T47D (cell line): ENCODE results near the gene NSG2.

Experiments used
- DNase-seq, 2 experiments: peaks; one replicate each; pipeline versions ENCODE4 v3.0.0 to v3.0.0-alpha.2; 2011 to 2012; ENCODE audit warnings: low read depth in 1 of 2, low spot score in 1 of 2
- JUND ChIP-seq: IDR thresholded peaks from 2 replicates; pipeline ENCODE4 v1.6.1; 2012; ENCODE audit warnings: low read depth
- in situ Hi-C: cut with HindIII; loops from 2 replicates; pipeline ENCODE4 v1.10.0; 2016; ENCODE audit warnings: low sequenced_read_pairs, low pct_unique_long_range_greater_than_20kb

NSG2 gene

DNA sequence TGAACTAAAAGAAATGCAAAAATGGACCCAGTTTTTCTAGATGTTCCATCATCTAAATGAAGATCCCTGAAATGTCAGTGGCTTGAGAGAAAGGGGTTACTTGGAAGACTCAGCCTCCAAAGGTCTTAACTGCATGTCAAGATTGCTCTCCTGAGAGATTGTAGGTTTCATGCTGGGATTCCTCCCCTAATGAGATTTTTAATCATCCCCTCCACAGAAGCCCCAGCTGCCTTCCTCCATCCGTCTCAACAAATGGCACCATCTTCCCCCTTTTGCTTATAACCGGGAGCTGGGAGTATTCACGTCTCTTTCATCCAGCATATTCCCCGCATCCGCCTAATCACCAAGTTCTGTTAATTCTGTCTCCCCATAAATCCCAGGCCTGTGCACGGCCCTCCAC is 104.5 kb downstream of the NSG2 start:
- no peak for DNase-seq
- in situ Hi-C loops, result no loop called here
- TF ChIP-seq JUND, result no peak

DNA sequence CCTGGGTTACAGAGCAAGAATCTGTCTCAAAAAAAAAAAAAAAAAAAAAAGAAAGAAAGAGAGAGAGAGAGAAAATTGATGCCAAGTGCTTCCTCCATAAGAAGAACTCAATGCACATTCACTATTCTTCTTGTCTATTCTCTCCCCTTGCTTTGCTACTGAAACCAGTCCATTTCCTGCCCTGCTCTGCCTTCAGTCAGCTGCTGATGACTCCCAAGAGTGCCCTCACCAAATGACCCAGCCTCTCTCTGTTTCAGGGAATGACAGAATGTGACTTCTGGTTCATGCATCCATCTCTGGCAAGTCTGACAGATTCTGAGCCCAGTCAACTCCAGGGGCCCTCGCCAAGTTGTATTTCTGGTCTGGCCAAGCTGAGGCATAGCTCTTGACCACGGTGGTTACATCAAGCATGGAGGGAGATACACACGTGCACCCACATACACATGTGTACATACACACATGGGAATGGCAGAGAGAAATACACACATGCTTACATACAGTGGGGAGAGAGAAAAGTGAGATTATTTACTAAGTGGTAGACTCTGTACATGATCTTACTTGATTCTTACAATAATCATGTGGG is 106.2 kb downstream of the NSG2 start:
- no peak for DNase-seq
- in situ Hi-C loops, result no loop called here
- no peak for TF ChIP-seq JUND

DNA sequence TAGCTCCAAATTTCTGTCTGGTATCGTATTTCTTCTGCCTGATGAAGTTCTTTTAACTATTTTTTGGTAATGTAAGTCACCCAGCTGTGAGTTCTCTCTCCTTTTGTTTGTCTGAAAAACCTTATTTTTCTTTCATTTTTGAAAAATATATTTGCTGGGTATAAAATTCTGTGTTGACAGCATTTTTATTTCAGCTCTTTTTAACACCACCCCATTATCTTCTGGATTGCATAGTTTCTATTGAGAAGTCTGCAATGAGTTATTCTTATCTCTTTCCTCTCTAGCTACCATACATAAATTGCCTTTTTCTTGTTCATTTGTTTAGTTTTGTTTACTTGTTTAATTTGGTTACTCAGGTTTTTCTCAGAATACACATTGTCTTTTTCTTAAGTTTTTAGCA is 109.1 kb downstream of the NSG2 start:
- no peak for DNase-seq
- in situ Hi-C loops, result no loop called here
- no peak for TF ChIP-seq JUND

DNA sequence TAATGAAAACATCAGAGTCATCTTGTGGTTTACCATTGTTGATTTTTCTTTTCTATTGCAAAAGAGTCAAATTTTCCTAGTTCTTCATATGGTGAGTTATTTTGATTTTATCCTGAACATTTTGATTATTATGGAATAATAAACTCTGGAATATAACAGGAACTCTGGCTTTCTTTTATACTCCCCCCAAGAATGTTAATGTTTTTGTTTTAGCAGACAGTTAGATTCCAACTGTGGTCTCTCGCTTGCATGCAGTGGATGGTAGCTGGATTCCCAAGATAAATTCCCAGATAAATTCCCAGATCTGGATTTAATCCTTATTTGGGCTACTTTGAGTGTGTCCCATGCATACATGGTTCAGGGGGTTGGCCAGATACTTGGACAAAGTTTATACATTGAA is 109.8 kb downstream of the NSG2 start:
- DNase-seq, result no peak
- TF ChIP-seq JUND, result no peak
- in situ Hi-C loops, result no loop called here

DNA sequence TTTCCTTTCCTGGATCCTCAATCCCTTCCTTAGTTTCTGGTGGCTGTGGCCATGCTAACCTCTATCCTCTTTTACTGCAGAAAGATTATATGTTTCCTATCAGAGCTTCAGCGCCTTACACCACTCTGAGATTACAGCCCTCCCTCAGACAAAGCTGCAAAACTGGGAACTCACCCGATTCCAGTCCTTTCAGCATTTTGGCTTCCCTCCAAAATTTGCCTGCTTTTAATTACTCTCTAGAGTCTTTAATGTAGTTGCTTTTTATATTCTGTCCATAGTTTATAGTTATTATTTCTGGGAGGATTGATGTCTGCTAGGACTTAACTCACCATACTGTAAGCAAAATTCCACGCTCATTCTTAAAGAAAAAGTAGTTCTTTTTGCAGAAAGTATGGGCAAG is 110.2 kb downstream of the NSG2 start:
- in situ Hi-C loops, result no loop called here
- DNase-seq, result no peak
- no peak for TF ChIP-seq JUND

DNA sequence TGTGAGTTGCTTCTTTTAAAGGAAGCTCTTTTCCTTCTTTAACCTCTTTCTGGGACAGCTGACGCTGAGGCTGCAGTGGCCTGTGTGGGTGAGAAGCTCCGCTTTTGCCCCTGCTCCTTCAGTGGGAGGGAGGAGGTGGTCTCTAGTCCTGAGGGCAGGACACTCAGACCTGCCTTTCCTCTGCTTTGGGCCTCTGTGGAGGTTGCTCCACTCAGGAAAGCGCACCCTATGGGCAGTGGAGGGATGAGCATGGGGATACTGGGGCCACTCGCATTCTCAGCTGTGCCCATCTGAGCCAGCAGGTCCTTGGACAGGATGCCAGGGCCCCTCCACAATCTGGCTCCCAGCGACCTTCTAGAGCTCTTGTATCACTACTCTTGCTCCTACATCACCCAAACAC is 111.5 kb downstream of the NSG2 start:
- no peak for DNase-seq
- TF ChIP-seq JUND, result no peak
- in situ Hi-C loops, result no loop called here
